Loucy (cell line): ENCODE measurements around the gene ZNF277.

Source experiments
- H2AFZ ChIP-seq: fragments of 200-600 bp; sonication (generic); 2 replicates; pipeline ENCODE4 v1.6.0; 2016; ENCODE audit warnings: antibody characterized with exemption, mild to moderate bottlenecking, low read length, moderate library complexity
- H3F3A ChIP-seq: fragments of 200-600 bp; 2 replicates; pipeline ENCODE4 v1.6.0; 2016; ENCODE audit warnings: antibody characterized with exemption, low read depth, mild to moderate bottlenecking
- H3K27me3 ChIP-seq: fragments of 200-600 bp; sonication (generic); 2 replicates; pipeline ENCODE4 v1.6.1; 2014; ENCODE audit warnings: low read length, mild to moderate bottlenecking; ENCODE audit not compliant: insufficient read depth, poor library complexity, severe bottlenecking
- H3K36me3 ChIP-seq: fragments of 200-600 bp; sonication (generic); 2 replicates; pipeline ENCODE4 v1.6.1; 2016; ENCODE audit warnings: low read length; ENCODE audit not compliant: insufficient read depth
- H3K4me1 ChIP-seq: fragments of 200-600 bp; sonication (generic); 2 replicates; pipeline ENCODE4 v1.5.1; 2014; ENCODE audit warnings: low read length, mild to moderate bottlenecking; ENCODE audit not compliant: insufficient read depth, poor library complexity, severe bottlenecking
- H3K4me2 ChIP-seq: fragments of 200-600 bp; sonication (generic); 2 replicates; pipeline ENCODE4 v1.6.0; 2014; ENCODE audit warnings: antibody characterized with exemption, low read length, low read depth, mild to moderate bottlenecking; ENCODE audit not compliant: poor library complexity, severe bottlenecking
- H3K4me3 ChIP-seq: fragments of 200-600 bp; sonication (generic); 2 replicates; pipeline ENCODE4 v1.5.1; 2014; ENCODE audit warnings: low read length, mild to moderate bottlenecking, mixed read lengths; ENCODE audit not compliant: poor library complexity, severe bottlenecking
- H3K79me2 ChIP-seq: fragments of 200-600 bp; sonication (generic); 2 replicates; pipeline ENCODE4 v1.6.1; 2014; ENCODE audit warnings: low read length; ENCODE audit not compliant: insufficient read depth
- H3K9ac ChIP-seq: fragments of 200-600 bp; sonication (generic); 2 replicates; pipeline ENCODE4 v1.6.0; 2014; ENCODE audit warnings: mild to moderate bottlenecking, low read depth, low read length, moderate library complexity; ENCODE audit not compliant: poor library complexity, severe bottlenecking
- H3K9me2 ChIP-seq: fragments of 200-600 bp; sonication (generic); replicated peaks from 2 replicates; pipeline ENCODE4 v1.6.1; 2016; ENCODE audit warnings: low read depth, low read length, mixed read lengths
- H3K9me3 ChIP-seq: fragments of 200-600 bp; sonication (generic); 2 replicates; pipeline ENCODE4 v1.6.1; 2014; ENCODE audit warnings: mild to moderate bottlenecking, antibody characterized with exemption, low read length, low read depth; ENCODE audit not compliant: insufficient read depth
- H4K20me1 ChIP-seq: fragments of 200-600 bp; sonication (generic); 2 replicates; pipeline ENCODE4 v1.6.0; 2014; ENCODE audit warnings: antibody characterized with exemption, low read length, mild to moderate bottlenecking; ENCODE audit not compliant: insufficient read depth, poor library complexity, severe bottlenecking
- CTCF ChIP-seq: fragments of 200-600 bp; sonication (generic); conservative IDR thresholded peaks from 2 replicates; pipeline ENCODE4 v1.5.1; 2014; ENCODE audit warnings: mild to moderate bottlenecking, antibody characterized with exemption, low read length
- EZH2phosphoT487 ChIP-seq: fragments of 200-600 bp; IDR thresholded peaks from 2 replicates; pipeline ENCODE4 v1.6.1; 2018; ENCODE audit warnings: antibody characterized with exemption, mild to moderate bottlenecking, moderate library complexity, borderline replicate concordance

Gene ZNF277

GRCh38 chr7:112358513-112358912 lies 152.0 kb downstream of the ZNF277 start:
- no peaks in the 10 kb centered on the region for H3K79me2 ChIP-seq
- no peaks in the 10 kb centered on the region for H3K27me3 ChIP-seq
- H3K4me2 ChIP-seq: no peak overlapping the region
- H3K4me3 ChIP-seq: no peak overlapping the region
- no peak overlapping the region for H3K9ac ChIP-seq
- H4K20me1 ChIP-seq: no peaks in the 10 kb centered on the region
- no peaks in the 10 kb centered on the region for H3K4me1 ChIP-seq
- H3F3A ChIP-seq: no peaks in the 10 kb centered on the region
- H2AFZ ChIP-seq: no peak overlapping the region
- TF ChIP-seq EZH2phosphoT487: no peak
- no peak for TF ChIP-seq CTCF
- H3K9me2 ChIP-seq: no peaks in the 10 kb centered on the region
- H3K9me3 ChIP-seq: no peaks in the 10 kb centered on the region
- H3K36me3 ChIP-seq: no peaks in the 10 kb centered on the region

- TF ChIP-seq CTCF: no peak
- no peak for TF ChIP-seq EZH2phosphoT487
- Histone ChIP-seq H4K20me1 (no peaks in the 10 kb centered on the region), H3K27me3 (no peaks in the 10 kb centered on the region), H3K4me2 (no peak overlapping the region), H3K9ac (no peak overlapping the region), H3K9me3 (no peaks in the 10 kb centered on the region), H3K9me2 (no peaks in the 10 kb centered on the region), H3K79me2 (no peaks in the 10 kb centered on the region), H3F3A (no peaks in the 10 kb centered on the region), H3K36me3 (no peaks in the 10 kb centered on the region), H3K4me1 (no peaks in the 10 kb centered on the region), H3K4me3 (no peak overlapping the region), H2AFZ (no peak overlapping the region)
These were observed 152.6 kb downstream of the ZNF277 start for GRCh38 chr7:112359086-112359485.

- Histone ChIP-seq H3K4me3 (no peak overlapping the region), H3K27me3 (no peaks in the 10 kb centered on the region), H3K4me2 (no peak overlapping the region), H3K9me3 (no peaks in the 10 kb centered on the region), H3K9ac (no peak overlapping the region), H3K9me2 (no peaks in the 10 kb centered on the region), H3K36me3 (no peaks in the 10 kb centered on the region), H3K4me1 (no peaks in the 10 kb centered on the region), H4K20me1 (no peaks in the 10 kb centered on the region), H3K79me2 (no peaks in the 10 kb centered on the region), H2AFZ (no peak overlapping the region), H3F3A (no peaks in the 10 kb centered on the region)
- no peak for TF ChIP-seq CTCF
- TF ChIP-seq EZH2phosphoT487: no peak
These were observed 154.2 kb downstream of the ZNF277 start for GRCh38 chr7:112360681-112361080.
